GM21390 (cell line): Measurements from ENCODE around the gene SLC22A31.
"Not testable (repeated sequence)": the region's sequence is repeated elsewhere in the genome, so short reads cannot be mapped to it uniquely, and the experiment has no call there.

Experiments used
- ATAC-seq: cut with Tn5 transposase; IDR thresholded peaks from one replicate; pipeline ENCODE4 v1.9.1; 2021; ENCODE audit not compliant: unreplicated experiment

Gene SLC22A31

GRCh38 chr16:89200124-89200849 lies at the start of gene SLC22A31:
Gene SLC22A31 (minus strand): TSS chr16:89200537. CDS start chr16:89200501, 36 bp downstream.
- ATAC-seq, result no peak

- no peak for ATAC-seq
Measured at GRCh38 chr16:89248196-89248982, 48.1 kb upstream of the SLC22A31 start.

GRCh38 chr16:89247734-89248075 lies 47.4 kb upstream of the SLC22A31 start:
- not testable (repeated sequence) for ATAC-seq

- ATAC-seq, result peak; percentile 61
Measured at GRCh38 chr16:89246903-89247733, 46.8 kb upstream of the SLC22A31 start.

- no peak for ATAC-seq
Measured at GRCh38 chr16:89246383-89246902, 46.1 kb upstream of the SLC22A31 start.

- no peak for ATAC-seq
Measured at GRCh38 chr16:89244754-89245153, 44.4 kb upstream of the SLC22A31 start.

- ATAC-seq, result not testable (repeated sequence)
Measured at GRCh38 chr16:89244264-89244663, 43.9 kb upstream of the SLC22A31 start.

GRCh38 chr16:89243664-89244063 lies 43.3 kb upstream of the SLC22A31 start:
- ATAC-seq, result no peak

GRCh38 chr16:89242795-89243200 lies 42.5 kb upstream of the SLC22A31 start:
- no peak for ATAC-seq

- ATAC-seq, result peak; percentile 52
Measured at GRCh38 chr16:89241187-89242007, 41.1 kb upstream of the SLC22A31 start.

- ATAC-seq, result no peak
Measured at GRCh38 chr16:89237733-89238132, 37.4 kb upstream of the SLC22A31 start.

GRCh38 chr16:89233678-89234490 lies 33.5 kb upstream of the SLC22A31 start:
- ATAC-seq, result no peak

GRCh38 chr16:89232107-89232506 lies 31.8 kb upstream of the SLC22A31 start:
- no peak for ATAC-seq

GRCh38 chr16:89230255-89230654 lies 29.9 kb upstream of the SLC22A31 start:
- no peak for ATAC-seq

- no peak for ATAC-seq
Measured at GRCh38 chr16:89224665-89225064, 24.3 kb upstream of the SLC22A31 start.

- no peak for ATAC-seq
Measured at GRCh38 chr16:89222931-89223330, 22.6 kb upstream of the SLC22A31 start.

- no peak for ATAC-seq
Measured at GRCh38 chr16:89221604-89222003, 21.3 kb upstream of the SLC22A31 start.

GRCh38 chr16:89219365-89219764 lies 19.0 kb upstream of the SLC22A31 start:
- ATAC-seq, result no peak

GRCh38 chr16:89217388-89218191 lies 17.3 kb upstream of the SLC22A31 start, which contains the start of gene ZNF778:
Gene ZNF778 (plus strand): TSS chr16:89217703. CDS start chr16:89221128, 3,425 bp downstream.
- ATAC-seq, result peak; percentile 84
